Measurements from ENCODE around the gene EGLN3.

EGLN3 gene

GRCh38 chr14:33880330-33880729 lies 70.5 kb downstream of the EGLN3 start:
- no peak overlapping the region for H4K8ac ChIP-seq (ENCODE audit: low read depth, low read length)
- H3K79me1 ChIP-seq (ENCODE audit: low read length), result no peaks in the 10 kb centered on the region
- no peak overlapping the region for H3K4me2 ChIP-seq (ENCODE audit: low read length)
- H2AK5ac ChIP-seq (ENCODE audit: low read length), result no peak overlapping the region
- no peak overlapping the region for H3K56ac ChIP-seq (ENCODE audit: low read length)
- no peak overlapping the region for H3K4me3 ChIP-seq (ENCODE audit: low read length)
- H3K23ac ChIP-seq (ENCODE audit: low read length), result no peak overlapping the region
- no CpG with 5 or more reads among the region's 1 CpG for WGBS (ENCODE audit: extremely low coverage, insufficient coverage, low lambda C conversion rate)
- DNase-seq, result no peak
- no peak overlapping the region for H2BK5ac ChIP-seq (ENCODE audit: low read length)
- no peaks in the 10 kb centered on the region for H3K79me2 ChIP-seq (ENCODE audit: control insufficient read depth, insufficient read depth, low read length)
- H3K27ac ChIP-seq (ENCODE audit: low read depth, low read length), result no peak overlapping the region
- no peaks in the 10 kb centered on the region for H3K4me1 ChIP-seq (ENCODE audit: control insufficient read depth, low read depth, low read length)
- H3K9ac ChIP-seq (ENCODE audit: low read length), result no peak overlapping the region
- H3K4ac ChIP-seq (ENCODE audit: low read depth, low read length), result no peak overlapping the region
- no peak overlapping the region for H4K5ac ChIP-seq (ENCODE audit: low read length)
- no peak overlapping the region for H3K18ac ChIP-seq (ENCODE audit: low read length)
- H2BK120ac ChIP-seq (ENCODE audit: low read depth, low read length), result no peak overlapping the region
- H3K36me3 ChIP-seq (ENCODE audit: control insufficient read depth, insufficient read depth, low read length), result no peaks in the 10 kb centered on the region
- no peak overlapping the region for H2BK15ac ChIP-seq (replicated peaks; ENCODE audit: low read depth)
- no peaks in the 10 kb centered on the region for H3K27me3 ChIP-seq (ENCODE audit: insufficient read depth, low read length, poor library complexity)

DNA sequence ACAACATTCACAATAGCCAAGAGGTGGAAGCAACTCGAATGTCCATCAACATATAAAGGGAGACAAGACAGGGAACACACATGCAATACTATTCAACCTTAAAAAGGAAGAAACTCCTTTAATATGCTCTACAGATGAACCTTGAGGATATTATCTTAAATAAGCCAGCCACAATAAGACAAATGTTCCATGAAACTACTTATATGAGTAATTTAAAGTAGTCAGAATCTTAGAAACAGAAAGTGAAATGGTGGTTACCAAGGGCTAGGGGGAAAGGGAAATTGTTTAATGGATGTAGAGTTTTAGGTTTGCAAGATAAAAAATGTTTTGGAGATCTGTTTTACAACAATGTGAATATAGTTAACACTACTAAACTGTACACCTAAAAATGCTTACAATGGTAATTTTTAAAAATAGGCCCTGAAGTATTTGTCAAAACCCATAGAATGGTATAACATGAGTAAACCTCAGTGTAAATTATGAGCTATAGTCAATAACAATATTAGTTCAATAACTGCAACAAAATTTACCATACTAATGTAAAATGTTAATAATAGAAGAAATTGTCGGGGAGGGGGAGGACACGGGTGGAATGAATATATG lies 71.1 kb downstream of the EGLN3 start:
- DNase-seq, result no peak
- Histone ChIP-seq H3K18ac (ENCODE audit: low read length) (no peak overlapping the region), H4K8ac (ENCODE audit: low read depth, low read length) (no peak overlapping the region), H2BK5ac (ENCODE audit: low read length) (no peak overlapping the region), H3K27ac (ENCODE audit: low read depth, low read length) (no peak overlapping the region), H3K79me1 (ENCODE audit: low read length) (no peaks in the 10 kb centered on the region), H3K4ac (ENCODE audit: low read depth, low read length) (no peak overlapping the region), H3K4me2 (ENCODE audit: low read length) (no peak overlapping the region), H3K9ac (ENCODE audit: low read length) (no peak overlapping the region), H3K4me1 (ENCODE audit: control insufficient read depth, low read depth, low read length) (no peaks in the 10 kb centered on the region), H4K5ac (ENCODE audit: low read length) (no peak overlapping the region), H3K36me3 (ENCODE audit: control insufficient read depth, insufficient read depth, low read length) (no peaks in the 10 kb centered on the region), H3K4me3 (ENCODE audit: low read length) (no peak overlapping the region), H3K56ac (ENCODE audit: low read length) (no peak overlapping the region), H2BK15ac (replicated peaks; ENCODE audit: low read depth) (no peak overlapping the region), H3K27me3 (ENCODE audit: insufficient read depth, low read length, poor library complexity) (no peaks in the 10 kb centered on the region), H2AK5ac (ENCODE audit: low read length) (no peak overlapping the region), H3K23ac (ENCODE audit: low read length) (no peak overlapping the region), H2BK120ac (ENCODE audit: low read depth, low read length) (no peak overlapping the region), H3K79me2 (ENCODE audit: control insufficient read depth, insufficient read depth, low read length) (no peaks in the 10 kb centered on the region)
- WGBS (ENCODE audit: extremely low coverage, insufficient coverage, low lambda C conversion rate), result no CpG with 5 or more reads among the region's 3 CpGs

DNA sequence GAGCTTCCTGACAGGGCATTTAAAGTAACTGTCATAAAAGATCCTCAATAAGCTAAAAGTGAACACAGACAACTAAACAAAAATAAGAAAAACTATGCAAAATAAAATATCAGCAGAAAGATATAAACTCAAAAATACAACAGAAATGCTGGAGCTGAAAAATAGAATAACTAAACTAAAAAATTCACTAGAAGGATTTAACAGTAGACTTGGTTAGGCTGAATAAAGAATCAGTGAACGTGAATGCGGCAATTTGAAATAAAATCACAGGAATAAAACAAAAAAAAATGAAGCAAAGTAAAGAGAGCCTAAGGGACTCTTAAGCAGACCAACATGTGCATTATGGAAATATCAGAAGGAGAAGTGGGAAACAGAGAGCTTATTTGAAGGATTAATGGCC lies 74.6 kb downstream of the EGLN3 start:
- H3K4me2 ChIP-seq (ENCODE audit: low read length), result no peak overlapping the region
- no peak overlapping the region for H3K18ac ChIP-seq (ENCODE audit: low read length)
- H4K8ac ChIP-seq (ENCODE audit: low read depth, low read length), result no peak overlapping the region
- H3K56ac ChIP-seq (ENCODE audit: low read length), result no peak overlapping the region
- no peak overlapping the region for H4K5ac ChIP-seq (ENCODE audit: low read length)
- no peak overlapping the region for H3K4ac ChIP-seq (ENCODE audit: low read depth, low read length)
- H3K79me1 ChIP-seq (ENCODE audit: low read length), result no peaks in the 10 kb centered on the region
- H2BK15ac ChIP-seq (replicated peaks; ENCODE audit: low read depth), result no peak overlapping the region
- no peak overlapping the region for H3K4me3 ChIP-seq (ENCODE audit: low read length)
- H2BK120ac ChIP-seq (ENCODE audit: low read depth, low read length), result no peak overlapping the region
- no peak overlapping the region for H3K23ac ChIP-seq (ENCODE audit: low read length)
- no peak overlapping the region for H3K9ac ChIP-seq (ENCODE audit: low read length)
- WGBS (ENCODE audit: extremely low coverage, insufficient coverage, low lambda C conversion rate), result no CpG with 5 or more reads among the region's 2 CpGs
- H3K27me3 ChIP-seq (ENCODE audit: insufficient read depth, low read length, poor library complexity), result no peaks in the 10 kb centered on the region
- no peak overlapping the region for H3K27ac ChIP-seq (ENCODE audit: low read depth, low read length)
- H3K36me3 ChIP-seq (ENCODE audit: control insufficient read depth, insufficient read depth, low read length), result no peaks in the 10 kb centered on the region
- no peak for DNase-seq
- H3K79me2 ChIP-seq (ENCODE audit: control insufficient read depth, insufficient read depth, low read length), result no peaks in the 10 kb centered on the region
- no peak overlapping the region for H2AK5ac ChIP-seq (ENCODE audit: low read length)
- no peak overlapping the region for H2BK5ac ChIP-seq (ENCODE audit: low read length)
- no peaks in the 10 kb centered on the region for H3K4me1 ChIP-seq (ENCODE audit: control insufficient read depth, low read depth, low read length)
